GM10248 (cell line): Measurements from ENCODE around the gene CASZ1.

Experiments used
- CTCF ChIA-PET: fragments of 300-600 bp; sonication (Branson Sonifier 250); formaldehyde crosslinking; extraction: SDS; loops from one replicate; lab custom pipeline; 2021; ENCODE audit warnings: antibody characterized with exemption; lab: Yijun Ruan, JAX
- POLR2A ChIA-PET: fragments of 350-650 bp; sonication (Branson Sonifier 250); formaldehyde crosslinking; extraction: SDS; loops from one replicate; lab custom pipeline; 2020; ENCODE audit warnings: antibody characterized with exemption; lab: Yijun Ruan, JAX
- DNase-seq: peaks from one replicate; pipeline ENCODE4 v3.0.0; 2012; ENCODE audit errors: extremely low spot score
- TF ChIP-seq, protein P1 (sequence below): IDR thresholded peaks from 2 replicates; pipeline ENCODE4 v1.5.1; 2012; ENCODE audit warnings: mild to moderate bottlenecking, low read depth; ENCODE audit errors: extremely low read depth, missing control alignments, control extremely low read depth

CASZ1 gene

DNA sequence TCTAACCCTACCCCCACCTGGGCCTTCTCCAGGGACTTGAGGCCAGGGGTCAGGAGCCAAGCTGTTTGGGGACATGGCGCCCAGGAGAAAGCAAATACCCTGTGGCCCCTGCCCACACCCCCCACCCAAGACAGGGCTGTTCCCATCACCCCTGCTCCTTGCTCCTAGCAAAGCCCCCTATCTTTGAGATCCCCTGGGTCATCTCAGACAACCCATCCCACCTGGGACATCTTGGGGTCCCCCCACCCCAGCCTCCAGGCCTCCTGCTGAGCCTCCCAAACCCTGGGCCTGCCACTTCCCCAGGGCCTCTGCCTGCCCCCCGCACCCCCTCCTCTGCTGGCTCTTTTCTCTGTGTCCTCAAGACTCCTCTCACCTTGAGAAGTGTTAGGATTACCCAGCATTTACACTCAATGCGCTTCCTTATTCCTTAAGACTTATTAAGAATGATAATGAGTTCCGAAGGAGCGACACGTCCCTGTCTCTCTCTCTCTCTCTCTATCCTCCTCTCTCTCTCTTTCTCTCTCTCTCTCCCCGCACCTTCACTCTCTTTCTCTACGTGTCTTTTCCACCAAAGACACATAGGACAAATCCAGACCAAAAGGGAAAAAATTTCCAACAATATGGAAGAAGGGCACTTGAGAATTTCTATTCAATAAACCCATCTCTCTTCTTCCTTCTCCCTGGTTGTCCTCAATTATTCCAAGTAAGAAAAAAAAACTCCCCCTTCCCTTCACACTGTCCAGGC lies 7.2 kb downstream of the CASZ1 start:
- POLR2A ChIA-PET = no interaction called here
- DNase-seq = no peak
- TF ChIP-seq, protein P1, sequence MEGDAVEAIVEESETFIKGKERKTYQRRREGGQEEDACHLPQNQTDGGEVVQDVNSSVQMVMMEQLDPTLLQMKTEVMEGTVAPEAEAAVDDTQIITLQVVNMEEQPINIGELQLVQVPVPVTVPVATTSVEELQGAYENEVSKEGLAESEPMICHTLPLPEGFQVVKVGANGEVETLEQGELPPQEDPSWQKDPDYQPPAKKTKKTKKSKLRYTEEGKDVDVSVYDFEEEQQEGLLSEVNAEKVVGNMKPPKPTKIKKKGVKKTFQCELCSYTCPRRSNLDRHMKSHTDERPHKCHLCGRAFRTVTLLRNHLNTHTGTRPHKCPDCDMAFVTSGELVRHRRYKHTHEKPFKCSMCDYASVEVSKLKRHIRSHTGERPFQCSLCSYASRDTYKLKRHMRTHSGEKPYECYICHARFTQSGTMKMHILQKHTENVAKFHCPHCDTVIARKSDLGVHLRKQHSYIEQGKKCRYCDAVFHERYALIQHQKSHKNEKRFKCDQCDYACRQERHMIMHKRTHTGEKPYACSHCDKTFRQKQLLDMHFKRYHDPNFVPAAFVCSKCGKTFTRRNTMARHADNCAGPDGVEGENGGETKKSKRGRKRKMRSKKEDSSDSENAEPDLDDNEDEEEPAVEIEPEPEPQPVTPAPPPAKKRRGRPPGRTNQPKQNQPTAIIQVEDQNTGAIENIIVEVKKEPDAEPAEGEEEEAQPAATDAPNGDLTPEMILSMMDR = no peak
- CTCF ChIA-PET = no interaction called here

DNA sequence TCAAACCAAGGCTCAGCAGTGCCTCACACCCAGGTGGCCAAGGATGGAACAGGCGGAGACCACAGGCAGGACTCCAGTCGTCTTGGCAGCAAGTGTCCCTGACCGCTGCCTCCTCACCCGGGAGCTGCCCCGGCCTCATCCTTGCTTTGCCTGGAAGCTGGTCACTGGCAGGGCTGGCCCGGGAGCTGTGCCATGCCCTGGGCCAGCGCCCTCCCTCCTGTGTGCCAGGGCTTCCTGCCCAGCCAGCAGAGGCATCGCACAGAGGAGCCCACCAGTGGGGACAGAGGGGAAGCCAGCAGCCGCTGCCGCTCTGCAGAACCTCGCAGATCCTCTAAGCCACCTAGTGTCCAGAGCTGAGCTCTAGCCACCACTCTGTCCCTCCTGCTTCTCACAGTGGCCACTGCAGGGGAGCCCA lies 7.8 kb downstream of the CASZ1 start:
- TF ChIP-seq, protein P1 = no peak
- CTCF ChIA-PET = interaction anchor here (0.9 kb wide), 1 partner anchor 144 kb away, joined by 3 read pairs; no protein-coding TSS in a partner anchor
- no peak for DNase-seq
- POLR2A ChIA-PET = no interaction called here

DNA sequence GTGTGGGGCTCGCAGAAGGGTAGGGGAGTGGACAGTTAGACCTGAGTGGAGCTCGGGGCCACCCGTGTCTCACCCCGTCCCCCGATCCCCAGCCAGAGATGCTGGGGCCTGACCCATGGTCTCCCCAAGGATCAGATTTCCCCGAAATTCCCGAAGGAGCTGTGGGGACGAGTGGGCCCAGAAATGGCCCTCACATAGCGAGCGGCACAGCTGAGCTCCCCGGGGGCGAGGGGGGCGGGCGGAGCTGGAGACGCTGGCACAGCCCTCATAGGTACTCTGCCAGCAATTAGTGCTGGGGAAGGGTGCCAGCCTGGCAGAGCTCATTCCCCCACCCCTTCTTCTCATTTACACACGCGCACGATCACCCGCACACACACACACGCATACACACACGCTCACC lies 9.2 kb downstream of the CASZ1 start:
- no peak for DNase-seq
- POLR2A ChIA-PET = no interaction called here
- TF ChIP-seq, protein P1 = no peak
- CTCF ChIA-PET = interaction anchor here (1.2 kb wide), 1 partner anchor 15 kb away, joined by 4 read pairs; no protein-coding TSS in a partner anchor

GRCh38 chr1:10785728-10786638 lies 10.5 kb downstream of the CASZ1 start:
- CTCF ChIA-PET = interaction anchor here (1.3 kb wide), 1 partner anchor 22 kb away, joined by 3 read pairs; no protein-coding TSS in a partner anchor
- TF ChIP-seq, protein P1 = no peak
- no peak for DNase-seq
- POLR2A ChIA-PET = no interaction called here

- CTCF ChIA-PET = interaction anchor here (1.3 kb wide), 1 partner anchor 21 kb away, joined by 3 read pairs; no protein-coding TSS in a partner anchor
- POLR2A ChIA-PET = no interaction called here
- DNase-seq = no peak
- TF ChIP-seq, protein P1 = no peak
Measured at GRCh38 chr1:10784998-10785727, 11.3 kb downstream of the CASZ1 start.
